T-helper 1 cell treated with Interleukin-12 subunit alpha and Interleukin-12 subunit beta and Interleukin-4 antibody, amounts not matched to agents 30 ng/mL and 1 ng/mL, for 36 hours (primary cell): ENCODE data around the gene SNTG2. TPM values are rescaled to one million over a fixed set of nuclear protein-coding genes. Genes with fewer than 3 reads are reported as not detected.

ENCODE experiments used
- intact Hi-C: fragments of 100-400 bp; cut with micrococcal nuclease; formaldehyde crosslinking; loops from one replicate; pipeline ENCODE4 v1.15.1; 2024
- total RNA-seq: library from RNA; stranded (reverse); gene quantifications from 2 replicates; pipeline ENCODE4 v1.2.3, GENCODE V29; 2022

Gene SNTG2
- total RNA-seq, 1 donor from 2014 or later: not detected

GRCh38 chr2:987789-988188 is 37.1 kb downstream of the SNTG2 start:
- intact Hi-C loops: no loop called here

GRCh38 chr2:989781-990467 is 39.3 kb downstream of the SNTG2 start:
- intact Hi-C loops: no loop called here

GRCh38 chr2:990970-991369 is 40.3 kb downstream of the SNTG2 start:
- intact Hi-C loops: no loop called here

- intact Hi-C loops: no loop called here
These were observed 51.7 kb downstream of the SNTG2 start for GRCh38 chr2:1002350-1002749.

- intact Hi-C loops: no loop called here
These were observed 53.7 kb downstream of the SNTG2 start for GRCh38 chr2:1004398-1004797.

- intact Hi-C loops: no loop called here
These were observed 59.8 kb downstream of the SNTG2 start for GRCh38 chr2:1010415-1010930.

GRCh38 chr2:1011006-1011405 is 60.4 kb downstream of the SNTG2 start:
- intact Hi-C loops: no loop called here

GRCh38 chr2:1011985-1012384 is 61.3 kb downstream of the SNTG2 start:
- intact Hi-C loops: no loop called here

- intact Hi-C loops: no loop called here
These were observed 64.2 kb downstream of the SNTG2 start for GRCh38 chr2:1014802-1015201.

GRCh38 chr2:1016500-1016899 is 65.9 kb downstream of the SNTG2 start:
- intact Hi-C loops: no loop called here

- intact Hi-C loops: no loop called here
These were observed 67.2 kb downstream of the SNTG2 start for GRCh38 chr2:1017827-1018226.

GRCh38 chr2:1020206-1020605 is 69.6 kb downstream of the SNTG2 start:
- intact Hi-C loops: loop anchor here (5.0 kb wide), 1 partner anchor 1367 kb away; no protein-coding TSS in a partner anchor

GRCh38 chr2:1022178-1022577 is 71.5 kb downstream of the SNTG2 start:
- intact Hi-C loops: loop anchor here (5.0 kb wide), 1 partner anchor 1365 kb away; no protein-coding TSS in a partner anchor

GRCh38 chr2:1024981-1025380 is 74.3 kb downstream of the SNTG2 start:
- intact Hi-C loops: loop anchor here (5.0 kb wide), 1 partner anchor 1362 kb away; no protein-coding TSS in a partner anchor

- intact Hi-C loops: no loop called here
These were observed 75.5 kb downstream of the SNTG2 start for GRCh38 chr2:1026141-1026540.

- intact Hi-C loops: no loop called here
These were observed 78.2 kb downstream of the SNTG2 start for GRCh38 chr2:1028831-1029230.

GRCh38 chr2:1032030-1032429 is 81.4 kb downstream of the SNTG2 start:
- intact Hi-C loops: no loop called here

GRCh38 chr2:1033069-1033468 is 82.4 kb downstream of the SNTG2 start:
- intact Hi-C loops: no loop called here

GRCh38 chr2:1037066-1037465 is 86.4 kb downstream of the SNTG2 start:
- intact Hi-C loops: no loop called here

GRCh38 chr2:1039549-1039948 is 88.9 kb downstream of the SNTG2 start:
- intact Hi-C loops: no loop called here

GRCh38 chr2:1041012-1041805 is 90.6 kb downstream of the SNTG2 start:
- intact Hi-C loops: no loop called here

- intact Hi-C loops: no loop called here
These were observed 94.5 kb downstream of the SNTG2 start for GRCh38 chr2:1045109-1045508.
